ENCODE measurements around the gene FCGR3B.
"Not testable (repeated sequence)": the region's sequence is repeated elsewhere in the genome, so short reads cannot be mapped to it uniquely, and the experiment has no call there.

The FCGR3B gene

GRCh38 chr1:161605024-161605423 lies 26.0 kb downstream of the FCGR3B start:
- DNase-seq, result not testable (repeated sequence)

- DNase-seq, result not testable (repeated sequence)
These were observed 33.9 kb downstream of the FCGR3B start for GRCh38 chr1:161597077-161597476.

- not testable (repeated sequence) for DNase-seq
These were observed 35.4 kb downstream of the FCGR3B start for GRCh38 chr1:161595583-161595982.

- DNase-seq, result not testable (repeated sequence)
These were observed 35.8 kb downstream of the FCGR3B start for GRCh38 chr1:161595173-161595572.

- not testable (repeated sequence) for DNase-seq
These were observed 36.5 kb downstream of the FCGR3B start for GRCh38 chr1:161594269-161594984.

- DNase-seq, result not testable (repeated sequence)
These were observed 37.8 kb downstream of the FCGR3B start for GRCh38 chr1:161593092-161593755.

- DNase-seq, result not testable (repeated sequence)
These were observed 38.4 kb downstream of the FCGR3B start for GRCh38 chr1:161592586-161592985.

GRCh38 chr1:161589920-161590319 lies 41.1 kb downstream of the FCGR3B start:
- DNase-seq, result not testable (repeated sequence)

- not testable (repeated sequence) for DNase-seq
These were observed 41.6 kb downstream of the FCGR3B start for GRCh38 chr1:161589365-161589764.

GRCh38 chr1:161588596-161588995 lies 42.4 kb downstream of the FCGR3B start:
- not testable (repeated sequence) for DNase-seq

GRCh38 chr1:161582882-161583281 lies 48.1 kb downstream of the FCGR3B start:
- DNase-seq, result not testable (repeated sequence)

GRCh38 chr1:161580879-161581537 lies 50.0 kb downstream of the FCGR3B start:
- not testable (repeated sequence) for DNase-seq

GRCh38 chr1:161579856-161580507 lies 51.0 kb downstream of the FCGR3B start:
- DNase-seq, result not testable (repeated sequence)

GRCh38 chr1:161576676-161577075 lies 54.3 kb downstream of the FCGR3B start:
- not testable (repeated sequence) for DNase-seq
